Karpas-422 (cell line): ENCODE results near the gene TXNDC11. TPM values are rescaled to one million over a fixed set of nuclear protein-coding genes. Genes with fewer than 3 reads are reported as not detected.
A peak's percentile ranks its signal among the peaks of the same experiment; 100 is the strongest.

Experiments
- DNase-seq: peaks from one replicate; pipeline ENCODE4 v3.0.0-alpha.2; 2015
- H2AFZ ChIP-seq: fragments of 200-600 bp; sonication (generic); 2 replicates; pipeline ENCODE4 v1.6.1; 2014; ENCODE audit warnings: antibody characterized with exemption, low read length, mixed read lengths
- H3K27ac ChIP-seq: fragments of 200-600 bp; sonication (generic); 2 replicates; pipeline ENCODE4 v1.5.1; 2014; ENCODE audit warnings: mild to moderate bottlenecking, low read length, moderate library complexity
- H3K27me3 ChIP-seq: fragments of 200-600 bp; sonication (generic); 2 replicates; pipeline ENCODE4 v1.6.1; 2014; ENCODE audit warnings: low read length, mixed read lengths
- H3K36me3 ChIP-seq: fragments of 200-600 bp; sonication (generic); 2 replicates; pipeline ENCODE4 v1.6.1; 2014; ENCODE audit warnings: low read length, mixed read lengths; ENCODE audit not compliant: insufficient read depth
- H3K4me1 ChIP-seq: fragments of 200-600 bp; sonication (generic); 2 replicates; pipeline ENCODE4 v1.6.1; 2014; ENCODE audit warnings: mild to moderate bottlenecking, low read length, mixed read lengths
- H3K4me2 ChIP-seq: fragments of 200-600 bp; sonication (generic); 2 replicates; pipeline ENCODE4 v1.6.1; 2014; ENCODE audit warnings: low read length, low read depth, mild to moderate bottlenecking; ENCODE audit not compliant: poor library complexity, severe bottlenecking
- H3K4me3 ChIP-seq: fragments of 200-600 bp; sonication (generic); 2 replicates; pipeline ENCODE4 v1.5.1; 2014; ENCODE audit warnings: mild to moderate bottlenecking, antibody characterized with exemption, low read length, mixed read lengths
- H3K79me2 ChIP-seq: fragments of 200-600 bp; sonication (generic); 2 replicates; pipeline ENCODE4 v1.6.1; 2014; ENCODE audit warnings: mild to moderate bottlenecking, low read length, mixed read lengths
- H3K9ac ChIP-seq: fragments of 200-600 bp; sonication (generic); 2 replicates; pipeline ENCODE4 v1.6.0; 2014; ENCODE audit warnings: low read length
- H3K9me2 ChIP-seq: fragments of 200-600 bp; sonication (generic), shearing (Covaris generic); replicated peaks from 2 replicates; pipeline ENCODE4 v1.6.0; 2014; ENCODE audit warnings: mild to moderate bottlenecking, low read length, moderate library complexity; ENCODE audit not compliant: insufficient read depth
- H3K9me3 ChIP-seq: fragments of 300-700, 200-600 bp; sonication (generic); 2 replicates; pipeline ENCODE4 v1.6.1; 2014; ENCODE audit warnings: low read length, mixed read lengths
- H4K20me1 ChIP-seq: fragments of 200-600 bp; sonication (generic); 2 replicates; pipeline ENCODE4 v1.6.1; 2014; ENCODE audit warnings: mild to moderate bottlenecking, antibody characterized with exemption, low read length, low read depth; ENCODE audit not compliant: insufficient read depth
- total RNA-seq: library from RNA; depleted of rRNA; stranded (reverse); fragments of >200 nt; shearing (Covaris generic); gene quantifications from 2 replicates; pipeline ENCODE4 v1.2.3, GENCODE V29; 2014; ENCODE audit warnings: low replicate concordance

TXNDC11 gene
- total RNA-seq, 1 experiment from 2014 or later, result 28.5 TPM

DNA sequence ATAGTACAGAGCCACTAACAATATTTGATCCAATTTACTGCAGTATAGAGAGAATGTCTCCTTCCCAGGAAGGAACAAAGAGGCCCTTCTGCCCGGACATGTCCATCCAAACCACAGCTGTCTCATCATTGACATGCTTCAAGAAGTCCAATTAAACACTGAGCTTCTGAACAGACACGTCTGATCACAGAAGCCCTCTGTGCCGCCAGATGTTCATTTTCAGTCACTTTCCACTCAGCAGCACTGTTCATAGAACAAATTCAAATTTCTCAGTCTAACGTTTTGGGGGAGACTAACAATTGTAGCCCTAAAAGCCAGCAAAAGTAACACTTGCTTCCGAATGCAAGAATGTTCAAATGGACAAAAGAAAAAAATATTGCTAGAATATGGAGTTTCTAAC is 39.1 kb upstream of the TXNDC11 start:
- Histone ChIP-seq H3K27me3 (no peaks in the 10 kb centered on the region), H3K36me3 (peaks cover 12% of the 10 kb centered on the region; the same call in 1 of the 2 replicates), H3K27ac (peak overlapping the region; percentile 83), H3K4me2 (peak overlapping the region; percentile 52), H4K20me1 (no peaks in the 10 kb centered on the region), H3K9me3 (no peaks in the 10 kb centered on the region), H3K4me3 (peak overlapping the region; percentile 7; the same call in 1 of the 2 replicates), H2AFZ (no peak overlapping the region), H3K4me1 (peaks cover 43% of the 10 kb centered on the region), H3K9ac (peak overlapping the region; percentile 29), H3K79me2 (peaks cover 74% of the 10 kb centered on the region), H3K9me2 (no peaks in the 10 kb centered on the region)
- no peak for DNase-seq

GRCh38 chr16:11780991-11781680 is 38.5 kb upstream of the TXNDC11 start:
- Histone ChIP-seq H3K79me2 (peaks cover 71% of the 10 kb centered on the region), H3K27ac (peak overlapping the region; percentile 83), H2AFZ (no peak overlapping the region), H3K4me1 (peaks cover 41% of the 10 kb centered on the region), H4K20me1 (no peaks in the 10 kb centered on the region), H3K9ac (no peak overlapping the region), H3K9me2 (no peaks in the 10 kb centered on the region), H3K9me3 (no peaks in the 10 kb centered on the region), H3K27me3 (no peaks in the 10 kb centered on the region), H3K36me3 (peaks cover 18% of the 10 kb centered on the region; the same call in 1 of the 2 replicates), H3K4me3 (no peak overlapping the region), H3K4me2 (peak overlapping the region; percentile 52)
- no peak for DNase-seq

DNA sequence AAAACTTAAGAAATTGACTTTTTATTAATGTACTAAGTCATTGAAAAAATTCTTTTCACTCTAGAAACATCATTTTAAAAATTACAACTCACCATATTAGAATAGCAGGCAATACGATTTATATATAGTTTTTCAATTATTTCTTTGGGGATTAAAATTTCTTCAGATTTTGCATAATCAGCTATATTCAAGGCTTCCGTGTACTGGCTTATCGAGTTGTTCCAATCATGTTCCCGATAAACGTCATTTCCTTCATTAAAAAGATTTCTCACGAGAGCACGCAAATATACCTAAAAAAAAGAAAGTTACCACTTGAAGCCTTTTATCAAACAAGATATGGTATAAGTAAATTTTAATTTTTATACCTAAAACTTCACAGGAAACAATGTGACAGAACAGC is 36.4 kb upstream of the TXNDC11 start:
- Histone ChIP-seq H3K27ac (no peak overlapping the region), H3K4me1 (peaks cover 36% of the 10 kb centered on the region), H3K9ac (no peak overlapping the region), H3K36me3 (peaks cover 25% of the 10 kb centered on the region; the same call in 1 of the 2 replicates), H3K9me2 (no peaks in the 10 kb centered on the region), H3K27me3 (no peaks in the 10 kb centered on the region), H4K20me1 (no peaks in the 10 kb centered on the region), H3K4me2 (no peak overlapping the region), H3K79me2 (peaks cover 56% of the 10 kb centered on the region), H3K9me3 (no peaks in the 10 kb centered on the region), H2AFZ (no peak overlapping the region), H3K4me3 (no peak overlapping the region)
- DNase-seq, result no peak

DNA sequence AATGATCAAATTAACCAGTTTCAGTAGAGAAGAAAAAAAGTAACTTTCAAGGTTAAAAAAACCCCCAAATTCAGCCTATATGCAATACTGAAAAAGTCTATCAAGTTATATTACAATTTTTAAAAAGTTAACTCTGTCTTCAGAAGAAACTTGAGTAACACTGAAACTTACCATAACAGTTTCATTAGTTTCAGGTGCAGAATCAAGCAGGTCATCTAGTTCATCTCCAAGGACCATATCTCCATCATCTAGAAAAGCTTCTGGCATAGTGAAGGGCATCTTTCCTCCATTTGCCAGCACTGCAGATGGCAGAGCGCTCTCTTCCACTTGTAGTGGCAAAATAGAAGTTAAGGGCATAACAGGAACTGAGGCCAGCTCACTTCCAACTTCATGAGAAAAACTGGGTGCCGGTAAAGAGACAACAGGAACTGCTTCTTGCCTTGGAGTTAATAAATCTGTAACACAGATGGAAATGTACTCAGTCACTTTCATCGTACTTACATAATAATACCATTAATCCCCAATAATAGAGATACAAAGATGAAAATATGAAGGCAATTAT is 31.5 kb upstream of the TXNDC11 start:
- Histone ChIP-seq H3K4me3 (no peak overlapping the region), H3K36me3 (peaks cover 33% of the 10 kb centered on the region; the same call in 1 of the 2 replicates), H3K9me3 (no peaks in the 10 kb centered on the region), H3K27ac (0 out of 2 replicates have a peak overlapping the region, but pooled peaks have one; percentile 30), H2AFZ (no peak overlapping the region), H3K9me2 (no peaks in the 10 kb centered on the region), H4K20me1 (no peaks in the 10 kb centered on the region), H3K9ac (no peak overlapping the region), H3K4me1 (peaks cover 26% of the 10 kb centered on the region), H3K4me2 (no peak overlapping the region), H3K27me3 (no peaks in the 10 kb centered on the region), H3K79me2 (peaks cover 23% of the 10 kb centered on the region)
- no peak for DNase-seq

GRCh38 chr16:11768849-11769248 is 26.2 kb upstream of the TXNDC11 start:
- Histone ChIP-seq H3K4me1 (peaks cover 46% of the 10 kb centered on the region), H3K79me2 (peaks cover 28% of the 10 kb centered on the region), H3K27me3 (no peaks in the 10 kb centered on the region), H3K9me3 (no peaks in the 10 kb centered on the region), H2AFZ (no peak overlapping the region), H3K9ac (peak overlapping the region; percentile 45), H3K9me2 (no peaks in the 10 kb centered on the region), H4K20me1 (no peaks in the 10 kb centered on the region), H3K36me3 (peaks cover 44% of the 10 kb centered on the region), H3K4me2 (peak overlapping the region; percentile 81), H3K27ac (peak overlapping the region; percentile 92), H3K4me3 (peak overlapping the region; percentile 55)
- DNase-seq, result peak; percentile 90

GRCh38 chr16:11762431-11762830 is 19.8 kb upstream of the TXNDC11 start:
- H3K27ac ChIP-seq, result no peak overlapping the region
- no peaks in the 10 kb centered on the region for H4K20me1 ChIP-seq
- no peak overlapping the region for H2AFZ ChIP-seq
- peaks cover 18% of the 10 kb centered on the region for H3K79me2 ChIP-seq
- H3K4me2 ChIP-seq, result no peak overlapping the region
- H3K36me3 ChIP-seq, result peaks cover 62% of the 10 kb centered on the region
- H3K9me2 ChIP-seq, result no peaks in the 10 kb centered on the region
- peaks cover 7% of the 10 kb centered on the region for H3K4me1 ChIP-seq
- H3K27me3 ChIP-seq, result no peaks in the 10 kb centered on the region
- no peaks in the 10 kb centered on the region for H3K9me3 ChIP-seq
- H3K9ac ChIP-seq, result no peak overlapping the region
- DNase-seq, result no peak
- H3K4me3 ChIP-seq, result no peak overlapping the region

GRCh38 chr16:11759997-11760396 is 17.3 kb upstream of the TXNDC11 start:
- Histone ChIP-seq H3K4me1 (no peaks in the 10 kb centered on the region), H3K9me2 (no peaks in the 10 kb centered on the region)

DNA sequence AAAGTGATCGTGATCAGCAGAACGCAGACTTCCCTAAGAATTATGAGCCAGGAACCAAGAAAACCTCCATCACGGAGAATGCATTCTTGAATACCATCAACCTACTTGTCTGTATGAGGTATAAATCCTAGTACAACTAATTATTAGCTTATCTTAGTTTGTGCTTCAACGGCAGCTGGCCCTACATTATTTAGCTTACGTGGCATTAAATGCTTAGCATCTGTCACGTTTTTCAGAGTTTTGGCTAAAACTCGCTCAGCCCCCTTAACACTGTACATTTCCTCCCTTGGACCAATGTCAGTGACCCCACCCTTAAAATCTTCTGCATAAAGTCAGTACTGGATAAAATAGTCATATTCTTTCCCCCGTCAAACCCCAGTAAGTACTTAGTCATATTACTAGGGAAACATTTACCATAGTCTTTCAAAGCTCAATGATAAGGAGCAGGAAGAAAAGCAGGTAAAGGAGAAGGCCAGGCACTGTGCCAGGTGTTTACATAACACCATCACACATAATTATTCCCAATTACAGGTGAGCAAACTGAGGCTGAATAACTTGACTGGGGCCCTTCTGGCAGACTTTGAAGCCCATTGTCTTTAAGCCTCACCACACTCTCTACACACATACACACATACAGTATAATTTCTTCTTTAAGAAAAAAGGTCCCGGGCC is 16.6 kb upstream of the TXNDC11 start:
- Histone ChIP-seq H3K79me2 (peaks cover 9% of the 10 kb centered on the region; the same call in 1 of the 2 replicates), H3K9me2 (no peaks in the 10 kb centered on the region), H3K9ac (no peak overlapping the region), H4K20me1 (no peaks in the 10 kb centered on the region), H3K4me3 (no peak overlapping the region), H3K9me3 (no peaks in the 10 kb centered on the region), H3K36me3 (peaks cover 54% of the 10 kb centered on the region), H2AFZ (no peak overlapping the region), H3K27me3 (no peaks in the 10 kb centered on the region), H3K27ac (no peak overlapping the region), H3K4me2 (no peak overlapping the region), H3K4me1 (no peaks in the 10 kb centered on the region)
- no peak for DNase-seq

More at GRCh38 chr16:11759997-11760396, 17.3 kb upstream of the TXNDC11 start:
- Histone ChIP-seq H3K4me2 (no peak overlapping the region), H3K9me3 (no peaks in the 10 kb centered on the region), H3K27me3 (no peaks in the 10 kb centered on the region), H3K9ac (no peak overlapping the region), H2AFZ (no peak overlapping the region), H3K4me3 (no peak overlapping the region), H3K79me2 (peaks cover 9% of the 10 kb centered on the region; the same call in 1 of the 2 replicates), H3K36me3 (peaks cover 59% of the 10 kb centered on the region), H4K20me1 (no peaks in the 10 kb centered on the region), H3K27ac (no peak overlapping the region)
- DNase-seq, result no peak
